KMS-11 (cell line): Measurements from ENCODE around the gene BRINP3.

Experiments
- H2AFZ ChIP-seq: fragments of 200-600 bp; sonication (generic); 2 replicates; pipeline ENCODE4 v1.6.1; 2016; ENCODE audit warnings: antibody characterized with exemption, mixed run types, low read depth
- H3K27ac ChIP-seq: fragments of 200-600 bp; sonication (generic); 2 replicates; pipeline ENCODE4 v1.6.1; 2016; ENCODE audit warnings: mild to moderate bottlenecking, mixed run types
- H3K27me3 ChIP-seq: fragments of 200-600 bp; sonication (generic); 2 replicates; pipeline ENCODE4 v1.6.1; 2017; ENCODE audit warnings: mild to moderate bottlenecking, low read depth, mixed run types, moderate library complexity; ENCODE audit not compliant: insufficient read depth
- H3K36me3 ChIP-seq: fragments of 200-600 bp; sonication (generic); 2 replicates; pipeline ENCODE4 v1.6.1; 2017; ENCODE audit warnings: mild to moderate bottlenecking, mixed run types; ENCODE audit not compliant: insufficient read depth
- H3K4me1 ChIP-seq: fragments of 200-600 bp; sonication (generic); 2 replicates; pipeline ENCODE4 v1.6.1; 2016; ENCODE audit warnings: mild to moderate bottlenecking, low read depth, mixed run types; ENCODE audit not compliant: poor library complexity, severe bottlenecking
- H3K4me2 ChIP-seq: fragments of 200-600 bp; sonication (generic); 2 replicates; pipeline ENCODE4 v1.7.0; 2016; ENCODE audit warnings: mild to moderate bottlenecking, mixed run types
- H3K4me3 ChIP-seq: fragments of 200-600 bp; sonication (generic); IDR thresholded peaks from 2 replicates; pipeline ENCODE4 v1.6.1; 2017; ENCODE audit warnings: low read depth, low read length, mixed read lengths; ENCODE audit not compliant: insufficient read depth
- H3K79me2 ChIP-seq: fragments of 200-600 bp; sonication (generic); 2 replicates; pipeline ENCODE4 v1.6.1; 2016; ENCODE audit warnings: low read depth, mixed run types; ENCODE audit not compliant: insufficient read depth
- H3K9ac ChIP-seq: fragments of 200-600 bp; sonication (generic); 2 replicates; pipeline ENCODE4 v1.6.1; 2016; ENCODE audit warnings: mild to moderate bottlenecking, mixed run types
- H4K20me1 ChIP-seq: fragments of 200-600 bp; sonication (generic); 2 replicates; pipeline ENCODE4 v1.6.1; 2016; ENCODE audit warnings: mild to moderate bottlenecking, mixed run types; ENCODE audit not compliant: insufficient read depth
- TF ChIP-seq, protein P1 (sequence below): fragments of 200-600 bp; sonication (generic); conservative IDR thresholded peaks from 2 replicates; pipeline ENCODE4 v1.6.1; 2017; ENCODE audit warnings: low read depth, mild to moderate bottlenecking, antibody characterized with exemption, low read length, moderate library complexity, mixed read lengths

The BRINP3 gene

DNA sequence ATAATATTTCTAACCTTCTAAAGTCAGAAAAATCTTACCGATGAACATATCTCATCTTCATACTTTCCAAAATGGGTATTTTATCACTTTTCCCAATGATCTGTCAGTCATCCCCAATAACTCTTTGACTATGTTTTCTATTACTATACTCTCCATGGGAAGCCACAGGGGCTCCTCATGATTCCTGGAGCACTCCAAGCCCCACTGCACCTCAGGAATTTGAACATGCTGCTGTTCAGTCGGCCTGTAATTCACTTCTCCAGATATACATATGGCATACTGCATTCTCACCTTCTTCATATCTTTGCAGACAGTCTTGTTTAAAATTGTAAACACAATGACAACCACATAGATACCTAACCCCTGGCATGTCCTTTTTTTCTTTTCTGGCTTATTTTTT, 333.0 kb downstream of the BRINP3 start:
- no peak overlapping the region for H2AFZ ChIP-seq
- H3K9ac ChIP-seq = no peak overlapping the region
- H4K20me1 ChIP-seq = no peaks in the 10 kb centered on the region
- H3K4me2 ChIP-seq = no peak overlapping the region
- TF ChIP-seq, protein P1, sequence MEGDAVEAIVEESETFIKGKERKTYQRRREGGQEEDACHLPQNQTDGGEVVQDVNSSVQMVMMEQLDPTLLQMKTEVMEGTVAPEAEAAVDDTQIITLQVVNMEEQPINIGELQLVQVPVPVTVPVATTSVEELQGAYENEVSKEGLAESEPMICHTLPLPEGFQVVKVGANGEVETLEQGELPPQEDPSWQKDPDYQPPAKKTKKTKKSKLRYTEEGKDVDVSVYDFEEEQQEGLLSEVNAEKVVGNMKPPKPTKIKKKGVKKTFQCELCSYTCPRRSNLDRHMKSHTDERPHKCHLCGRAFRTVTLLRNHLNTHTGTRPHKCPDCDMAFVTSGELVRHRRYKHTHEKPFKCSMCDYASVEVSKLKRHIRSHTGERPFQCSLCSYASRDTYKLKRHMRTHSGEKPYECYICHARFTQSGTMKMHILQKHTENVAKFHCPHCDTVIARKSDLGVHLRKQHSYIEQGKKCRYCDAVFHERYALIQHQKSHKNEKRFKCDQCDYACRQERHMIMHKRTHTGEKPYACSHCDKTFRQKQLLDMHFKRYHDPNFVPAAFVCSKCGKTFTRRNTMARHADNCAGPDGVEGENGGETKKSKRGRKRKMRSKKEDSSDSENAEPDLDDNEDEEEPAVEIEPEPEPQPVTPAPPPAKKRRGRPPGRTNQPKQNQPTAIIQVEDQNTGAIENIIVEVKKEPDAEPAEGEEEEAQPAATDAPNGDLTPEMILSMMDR = no peak
- no peaks in the 10 kb centered on the region for H3K4me1 ChIP-seq
- H3K27me3 ChIP-seq = no peaks in the 10 kb centered on the region
- no peak overlapping the region for H3K27ac ChIP-seq
- H3K36me3 ChIP-seq = no peaks in the 10 kb centered on the region; the same call in 1 of the 2 replicates
- H3K4me3 ChIP-seq = no peak overlapping the region
- H3K79me2 ChIP-seq = no peaks in the 10 kb centered on the region

DNA sequence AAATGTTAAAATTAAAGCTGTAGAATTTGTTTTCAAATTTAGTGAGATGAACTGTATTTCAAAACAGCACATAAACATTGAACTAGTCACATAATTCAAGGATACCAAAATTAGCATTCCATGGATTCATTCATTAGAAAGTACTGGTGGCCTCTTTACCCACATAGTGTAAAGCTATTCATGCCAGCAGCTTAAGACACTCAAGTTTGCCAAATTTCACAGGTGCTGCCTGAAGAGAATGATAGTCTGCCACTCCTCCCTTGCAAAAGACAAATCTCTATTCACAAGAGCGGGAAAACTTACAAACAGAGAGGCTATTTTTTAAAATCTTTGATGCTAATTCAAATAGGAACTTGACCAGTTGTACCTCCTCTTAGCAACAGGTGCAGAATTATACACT, 337.0 kb downstream of the BRINP3 start:
- Histone ChIP-seq H3K79me2 (no peaks in the 10 kb centered on the region), H3K4me3 (no peak overlapping the region), H3K27ac (no peak overlapping the region), H3K4me2 (no peak overlapping the region), H3K4me1 (no peaks in the 10 kb centered on the region), H4K20me1 (no peaks in the 10 kb centered on the region), H3K36me3 (no peaks in the 10 kb centered on the region), H2AFZ (no peak overlapping the region), H3K9ac (no peak overlapping the region), H3K27me3 (no peaks in the 10 kb centered on the region)
- TF ChIP-seq, protein P1 = no peak

DNA sequence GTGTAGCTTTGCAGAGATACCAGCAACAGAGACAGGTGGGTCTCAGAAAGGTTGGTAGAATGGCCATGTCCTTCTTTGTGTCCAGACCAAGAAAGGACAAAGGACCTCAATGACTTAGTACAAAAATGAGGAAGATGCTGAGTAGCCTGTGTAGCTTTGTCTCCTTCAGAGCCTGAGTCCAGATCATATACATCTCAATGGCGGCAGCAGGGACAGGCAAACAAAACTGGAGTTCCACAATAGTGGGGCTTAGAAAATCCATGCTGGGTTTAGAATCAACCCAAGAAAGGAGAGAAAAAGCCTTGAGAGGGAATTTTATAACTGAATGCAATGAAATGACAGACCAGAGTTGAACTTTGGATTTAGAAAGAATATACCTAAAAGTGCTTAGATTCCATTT, 339.0 kb downstream of the BRINP3 start:
- Histone ChIP-seq H3K9ac (no peak overlapping the region), H3K79me2 (no peaks in the 10 kb centered on the region), H3K27me3 (no peaks in the 10 kb centered on the region), H2AFZ (no peak overlapping the region), H4K20me1 (no peaks in the 10 kb centered on the region), H3K4me2 (no peak overlapping the region), H3K36me3 (no peaks in the 10 kb centered on the region), H3K4me1 (no peaks in the 10 kb centered on the region), H3K27ac (no peak overlapping the region), H3K4me3 (no peak overlapping the region)
- TF ChIP-seq, protein P1 = no peak

DNA sequence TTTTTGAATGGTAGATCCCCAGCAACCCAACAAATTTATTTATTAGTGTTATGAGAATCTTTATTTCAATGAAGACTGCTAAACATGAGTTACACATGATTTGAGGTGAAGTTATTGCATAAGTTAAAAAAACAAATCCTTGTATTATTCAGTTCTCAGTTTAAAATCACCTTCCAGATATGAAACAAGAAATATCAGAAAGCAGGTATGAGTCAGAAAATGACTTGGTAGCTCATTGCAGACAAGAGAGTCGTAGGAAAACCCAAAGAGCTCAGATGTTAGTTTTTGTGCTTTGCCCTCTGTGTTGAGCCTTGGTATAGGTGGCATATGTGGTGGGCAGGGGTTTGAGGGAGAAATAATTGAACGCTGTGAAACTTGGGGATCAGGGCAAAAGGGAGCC, 339.4 kb downstream of the BRINP3 start:
- Histone ChIP-seq H3K27ac (no peak overlapping the region), H3K4me3 (no peak overlapping the region), H3K4me2 (no peak overlapping the region), H2AFZ (no peak overlapping the region), H3K36me3 (no peaks in the 10 kb centered on the region), H3K79me2 (no peaks in the 10 kb centered on the region), H4K20me1 (no peaks in the 10 kb centered on the region), H3K9ac (no peak overlapping the region), H3K27me3 (no peaks in the 10 kb centered on the region), H3K4me1 (no peaks in the 10 kb centered on the region)
- TF ChIP-seq, protein P1 = no peak
